Mesendoderm (in vitro differentiated cells): ENCODE measurements around the gene TIFAB.

Experiments
- DNase-seq: peaks from one replicate; pipeline ENCODE4 v3.0.0; 2013
- H2AK5ac ChIP-seq: 2 replicates; pipeline ENCODE4 v1.6.1; 2013; ENCODE audit warnings: low read length, inconsistent platforms
- H2BK120ac ChIP-seq: 2 replicates; pipeline ENCODE4 v1.6.1; 2013; ENCODE audit warnings: low read depth, mild to moderate bottlenecking, low read length, moderate library complexity, mixed read lengths
- H2BK15ac ChIP-seq: replicated peaks from 2 replicates; pipeline ENCODE4 v1.6.1; 2013; ENCODE audit warnings: low read depth, mild to moderate bottlenecking, moderate library complexity
- H2BK5ac ChIP-seq: 2 replicates; pipeline ENCODE4 v1.6.1; 2013; ENCODE audit warnings: low read length, inconsistent platforms
- H3K18ac ChIP-seq: 2 replicates; pipeline ENCODE4 v1.6.1; 2013; ENCODE audit warnings: mild to moderate bottlenecking, low read length, mixed read lengths
- H3K23ac ChIP-seq: one replicate; pipeline ENCODE4 v1.6.1; 2013; ENCODE audit warnings: low read length
- H3K27ac ChIP-seq: 2 replicates; pipeline ENCODE4 v1.5.1; 2013; ENCODE audit warnings: low read depth, mild to moderate bottlenecking, inconsistent platforms, low read length, moderate library complexity
- H3K27me3 ChIP-seq: 2 replicates; pipeline ENCODE4 v1.6.1; 2013; ENCODE audit warnings: low read length, control low read depth, mild to moderate bottlenecking, inconsistent platforms; ENCODE audit not compliant: insufficient read depth, poor library complexity
- H3K36me3 ChIP-seq: 2 replicates; pipeline ENCODE4 v1.6.1; 2013; ENCODE audit warnings: low read length, inconsistent platforms; ENCODE audit not compliant: control insufficient read depth, insufficient read depth
- H3K4ac ChIP-seq: one replicate; pipeline ENCODE4 v1.6.1; 2013; ENCODE audit warnings: low read depth, mild to moderate bottlenecking, low read length, moderate library complexity
- H3K4me1 ChIP-seq: 2 replicates; pipeline ENCODE4 v1.6.1; 2013; ENCODE audit warnings: low read depth, low read length, inconsistent platforms; ENCODE audit not compliant: control insufficient read depth
- H3K4me2 ChIP-seq: 2 replicates; pipeline ENCODE4 v1.6.1; 2013; ENCODE audit warnings: low read length
- H3K4me3 ChIP-seq: 2 replicates; pipeline ENCODE4 v1.5.1; 2013; ENCODE audit warnings: mild to moderate bottlenecking, low read length
- H3K56ac ChIP-seq: one replicate; pipeline ENCODE4 v1.6.1; 2013; ENCODE audit warnings: low read length
- H3K79me1 ChIP-seq: 2 replicates; pipeline ENCODE4 v1.6.1; 2013; ENCODE audit warnings: low read length, inconsistent platforms
- H3K79me2 ChIP-seq: 2 replicates; pipeline ENCODE4 v1.6.1; 2013; ENCODE audit warnings: mild to moderate bottlenecking, low read length; ENCODE audit not compliant: control insufficient read depth, insufficient read depth
- H3K9ac ChIP-seq: 2 replicates; pipeline ENCODE4 v1.6.1; 2013; ENCODE audit warnings: low read length, inconsistent platforms
- H4K5ac ChIP-seq: one replicate; pipeline ENCODE4 v1.6.1; 2013; ENCODE audit warnings: low read length
- H4K8ac ChIP-seq: one replicate; pipeline ENCODE4 v1.6.1; 2013; ENCODE audit warnings: low read depth, mild to moderate bottlenecking, control low read depth, low read length, moderate library complexity
- WGBS: extraction: QIAGEN DNeasy Blood & Tissue Kit; methylation state at CpG from one replicate; pipeline ENCODE4 v1.1.7; 2013; ENCODE audit warnings: low lambda C conversion rate, missing lambda C conversion rate; ENCODE audit not compliant: insufficient coverage; ENCODE audit errors: extremely low coverage; 5-methylcytosine and 5-hydroxymethylcytosine counted together

TIFAB gene

GRCh38 chr5:135454946-135455345 is 2.8 kb upstream of the TIFAB start:
- H3K27me3 ChIP-seq, result no peaks in the 10 kb centered on the region
- H3K4ac ChIP-seq, result no peak overlapping the region
- no peak overlapping the region for H2BK5ac ChIP-seq
- H3K79me1 ChIP-seq, result no peaks in the 10 kb centered on the region
- no peak overlapping the region for H2AK5ac ChIP-seq
- H3K4me1 ChIP-seq, result no peaks in the 10 kb centered on the region
- H2BK120ac ChIP-seq, result no peak overlapping the region
- no peak overlapping the region for H3K56ac ChIP-seq
- no CpG with 5 or more reads among the region's 3 CpGs for WGBS
- no peak overlapping the region for H3K18ac ChIP-seq
- no peak overlapping the region for H3K27ac ChIP-seq
- no peak overlapping the region for H4K8ac ChIP-seq
- no peak overlapping the region for H2BK15ac ChIP-seq
- no peak for DNase-seq
- no peaks in the 10 kb centered on the region for H3K36me3 ChIP-seq
- H3K9ac ChIP-seq, result no peak overlapping the region
- no peak overlapping the region for H3K23ac ChIP-seq
- no peak overlapping the region for H4K5ac ChIP-seq
- H3K79me2 ChIP-seq, result no peaks in the 10 kb centered on the region
- H3K4me3 ChIP-seq, result no peak overlapping the region
- H3K4me2 ChIP-seq, result no peak overlapping the region

- H3K36me3 ChIP-seq, result no peaks in the 10 kb centered on the region
- no peak overlapping the region for H3K56ac ChIP-seq
- H3K4ac ChIP-seq, result no peak overlapping the region
- H2AK5ac ChIP-seq, result no peak overlapping the region
- no peak overlapping the region for H3K4me2 ChIP-seq
- WGBS, result no CpG with 5 or more reads among the region's 4 CpGs
- H4K8ac ChIP-seq, result no peak overlapping the region
- no peak overlapping the region for H2BK15ac ChIP-seq
- H3K27me3 ChIP-seq, result no peaks in the 10 kb centered on the region
- no peak overlapping the region for H3K4me3 ChIP-seq
- no peak overlapping the region for H2BK120ac ChIP-seq
- H3K23ac ChIP-seq, result no peak overlapping the region
- H3K4me1 ChIP-seq, result no peaks in the 10 kb centered on the region
- no peak overlapping the region for H2BK5ac ChIP-seq
- no peak overlapping the region for H3K27ac ChIP-seq
- H3K18ac ChIP-seq, result no peak overlapping the region
- H4K5ac ChIP-seq, result no peak overlapping the region
- DNase-seq, result no peak
- H3K79me1 ChIP-seq, result no peaks in the 10 kb centered on the region
- no peak overlapping the region for H3K9ac ChIP-seq
- no peaks in the 10 kb centered on the region for H3K79me2 ChIP-seq
These were observed 1.5 kb upstream of the TIFAB start for GRCh38 chr5:135453613-135454012.

DNA sequence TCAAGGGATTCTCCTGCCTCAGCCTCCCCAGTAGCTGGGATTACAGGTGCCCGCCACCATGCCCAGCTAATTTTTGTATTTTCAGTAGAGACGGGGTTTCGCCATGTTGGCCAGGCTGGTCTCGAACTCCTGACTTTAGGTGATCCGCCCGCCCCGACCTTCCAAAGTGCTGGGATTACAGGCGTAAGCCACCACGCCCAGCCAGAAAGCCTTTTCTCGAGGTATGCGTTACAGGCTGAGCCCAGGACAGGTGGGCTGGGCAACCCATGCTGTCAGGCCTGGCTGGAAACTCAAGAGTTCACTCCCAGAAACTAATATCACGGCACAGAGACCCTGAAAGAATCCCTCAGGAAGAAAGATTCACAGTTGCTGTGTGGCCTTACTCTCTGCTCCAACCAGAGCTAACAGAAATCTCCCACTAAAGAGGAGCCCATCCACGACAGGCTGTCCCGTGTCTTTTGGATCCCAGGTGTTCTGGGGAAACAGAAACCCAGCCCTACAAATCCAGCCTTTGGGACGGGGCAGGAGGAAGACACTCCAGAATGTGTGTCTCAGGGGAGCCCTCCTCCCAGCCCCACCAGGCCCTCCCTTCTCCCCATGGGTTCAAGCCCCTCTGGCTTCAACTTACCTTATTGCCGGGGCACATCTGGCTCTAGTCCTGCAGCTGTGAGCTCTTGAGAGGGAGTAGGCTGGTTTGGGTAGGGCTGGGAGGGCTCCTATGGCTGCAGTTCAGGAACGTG is 400 bp downstream of the TIFAB start:
- Histone ChIP-seq H3K18ac (no peak overlapping the region), H4K8ac (no peak overlapping the region), H3K36me3 (no peaks in the 10 kb centered on the region), H3K4me3 (no peak overlapping the region), H4K5ac (no peak overlapping the region), H3K79me2 (no peaks in the 10 kb centered on the region), H3K56ac (no peak overlapping the region), H3K4ac (no peak overlapping the region), H3K79me1 (no peaks in the 10 kb centered on the region), H3K4me2 (no peak overlapping the region), H2BK5ac (no peak overlapping the region), H2AK5ac (no peak overlapping the region), H2BK15ac (no peak overlapping the region), H2BK120ac (no peak overlapping the region), H3K27ac (no peak overlapping the region), H3K4me1 (peaks cover 10% of the 10 kb centered on the region), H3K27me3 (no peaks in the 10 kb centered on the region), H3K23ac (no peak overlapping the region), H3K9ac (no peak overlapping the region)
- no CpG with 5 or more reads among the region's 17 CpGs for whole genome bisulfite sequencing
- DNase-seq, result no peak

GRCh38 chr5:135450952-135451351 is 1.2 kb downstream of the TIFAB start:
- Histone ChIP-seq H3K27ac (no peak overlapping the region), H3K4ac (no peak overlapping the region), H4K5ac (no peak overlapping the region), H2BK15ac (no peak overlapping the region), H3K18ac (no peak overlapping the region), H3K56ac (no peak overlapping the region), H3K79me2 (no peaks in the 10 kb centered on the region), H2BK5ac (no peak overlapping the region), H3K4me2 (no peak overlapping the region), H3K36me3 (no peaks in the 10 kb centered on the region), H3K79me1 (no peaks in the 10 kb centered on the region), H3K23ac (no peak overlapping the region), H3K4me3 (no peak overlapping the region), H3K9ac (no peak overlapping the region), H3K4me1 (peaks cover 10% of the 10 kb centered on the region), H2AK5ac (no peak overlapping the region), H2BK120ac (no peak overlapping the region), H4K8ac (no peak overlapping the region), H3K27me3 (no peaks in the 10 kb centered on the region)
- no CpG with 5 or more reads among the region's 2 CpGs for WGBS
- no peak for DNase-seq

DNA sequence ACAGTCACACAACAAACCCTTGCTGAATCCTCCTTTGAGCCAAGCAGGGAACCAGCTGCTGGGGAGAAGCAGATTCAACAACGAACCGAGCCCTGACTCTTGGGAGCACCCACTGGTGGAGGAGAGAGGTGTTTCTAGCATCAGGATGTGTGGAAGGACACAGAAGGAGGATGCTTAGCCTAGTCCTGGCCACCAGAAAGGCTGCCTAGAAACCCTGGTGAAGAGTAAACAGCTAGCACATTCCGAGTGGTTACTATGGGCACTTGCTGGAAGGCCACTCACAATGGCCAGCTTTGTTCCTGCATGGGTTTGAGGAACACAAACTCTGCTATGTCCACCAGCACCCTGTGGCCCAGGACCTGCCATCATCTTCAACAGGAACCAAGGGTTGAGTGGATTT is 1.8 kb downstream of the TIFAB start:
- Histone ChIP-seq H2BK5ac (no peak overlapping the region), H3K27me3 (no peaks in the 10 kb centered on the region), H3K79me2 (no peaks in the 10 kb centered on the region), H4K5ac (no peak overlapping the region), H2BK15ac (no peak overlapping the region), H3K4me2 (no peak overlapping the region), H3K79me1 (no peaks in the 10 kb centered on the region), H4K8ac (no peak overlapping the region), H3K4me1 (peaks cover 10% of the 10 kb centered on the region), H3K36me3 (no peaks in the 10 kb centered on the region), H3K4ac (no peak overlapping the region), H3K27ac (no peak overlapping the region), H3K9ac (no peak overlapping the region), H3K23ac (no peak overlapping the region), H2BK120ac (no peak overlapping the region), H2AK5ac (no peak overlapping the region), H3K4me3 (no peak overlapping the region), H3K18ac (no peak overlapping the region), H3K56ac (no peak overlapping the region)
- DNase-seq, result no peak
- no CpG with 5 or more reads among the region's 3 CpGs for WGBS

DNA sequence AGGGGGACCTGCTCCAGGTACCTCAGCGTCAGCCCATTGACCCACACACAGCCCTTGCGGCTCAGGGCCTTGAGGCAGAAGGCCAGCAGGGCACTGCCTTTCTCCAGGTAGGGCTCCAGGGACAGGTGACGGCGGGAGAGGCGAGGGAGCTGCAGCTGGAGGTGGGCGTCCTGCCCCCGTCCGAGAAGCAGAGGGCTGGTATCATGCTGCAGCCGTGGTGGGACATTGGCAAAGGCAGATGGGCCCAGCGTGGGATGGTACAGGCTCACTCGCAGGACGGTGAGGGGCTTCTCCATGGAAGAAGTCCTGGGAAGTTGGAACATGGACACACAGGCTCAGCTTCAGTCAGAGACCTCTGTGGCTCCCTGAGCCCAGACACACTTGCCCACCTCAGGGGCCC is 2.5 kb downstream of the TIFAB start:
- no peak overlapping the region for H4K8ac ChIP-seq
- no peak overlapping the region for H3K23ac ChIP-seq
- H3K27ac ChIP-seq, result no peak overlapping the region
- no CpG with 5 or more reads among the region's 12 CpGs for WGBS
- H3K4me3 ChIP-seq, result no peak overlapping the region
- peaks cover 10% of the 10 kb centered on the region for H3K4me1 ChIP-seq
- no peak overlapping the region for H2AK5ac ChIP-seq
- H3K79me2 ChIP-seq, result no peaks in the 10 kb centered on the region
- no peak for DNase-seq
- H3K27me3 ChIP-seq, result no peaks in the 10 kb centered on the region
- no peak overlapping the region for H2BK120ac ChIP-seq
- no peak overlapping the region for H2BK15ac ChIP-seq
- no peak overlapping the region for H4K5ac ChIP-seq
- no peak overlapping the region for H3K9ac ChIP-seq
- H3K56ac ChIP-seq, result no peak overlapping the region
- H3K18ac ChIP-seq, result no peak overlapping the region
- no peak overlapping the region for H3K4me2 ChIP-seq
- H3K36me3 ChIP-seq, result no peaks in the 10 kb centered on the region
- H2BK5ac ChIP-seq, result no peak overlapping the region
- H3K4ac ChIP-seq, result no peak overlapping the region
- H3K79me1 ChIP-seq, result no peaks in the 10 kb centered on the region
